ENCODE measurements around the gene ENAH. TPM values are rescaled to one million over a fixed set of nuclear protein-coding genes. Genes with fewer than 3 reads are reported as not detected.

The ENAH gene
- total and polyA plus RNA-seq, 9 of the 15 experiments (the other 6 are each of a cell fraction or from before 2014, with no cell fraction given) = 0.03 to 1.2 (median 0.15) TPM

- no peak for TF ChIP-seq NEUROD1 (IDR thresholded peaks at IDR 0.05; ENCODE audit: borderline replicate concordance, low read depth, low read length, partially characterized antibody)
- no peak for TF ChIP-seq STAT5B (CRISPR knock-in tag; IDR thresholded peaks at IDR 0.05)
- TF ChIP-seq FOS (IDR thresholded peaks at IDR 0.05; ENCODE audit: extremely low read depth, insufficient read length) = no peak
- TF ChIP-seq ZNF699 (CRISPR knock-in tag; IDR thresholded peaks at IDR 0.05; ENCODE audit: insufficient replicate concordance) = no peak
- TF ChIP-seq, protein P1, sequence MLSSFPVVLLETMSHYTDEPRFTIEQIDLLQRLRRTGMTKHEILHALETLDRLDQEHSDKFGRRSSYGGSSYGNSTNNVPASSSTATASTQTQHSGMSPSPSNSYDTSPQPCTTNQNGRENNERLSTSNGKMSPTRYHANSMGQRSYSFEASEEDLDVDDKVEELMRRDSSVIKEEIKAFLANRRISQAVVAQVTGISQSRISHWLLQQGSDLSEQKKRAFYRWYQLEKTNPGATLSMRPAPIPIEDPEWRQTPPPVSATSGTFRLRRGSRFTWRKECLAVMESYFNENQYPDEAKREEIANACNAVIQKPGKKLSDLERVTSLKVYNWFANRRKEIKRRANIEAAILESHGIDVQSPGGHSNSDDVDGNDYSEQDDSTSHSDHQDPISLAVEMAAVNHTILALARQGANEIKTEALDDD (IDR thresholded peaks at IDR 0.05) = no peak
- TF ChIP-seq MIER1 (IDR thresholded peaks at IDR 0.05; ENCODE audit: low read depth) = no peak
- peak; percentile 88 for TF ChIP-seq NFXL1 (CRISPR knock-in tag; IDR thresholded peaks at IDR 0.05)
- peak; percentile 87 for TF ChIP-seq CXXC5 (CRISPR knock-in tag; IDR thresholded peaks at IDR 0.05)
- TF ChIP-seq POLR2G (IDR thresholded peaks at IDR 0.05; ENCODE audit: low read depth, low read length) = no peak
- no peak for TF ChIP-seq CBX2 (IDR thresholded peaks at IDR 0.05; ENCODE audit: insufficient read depth, low read length, poor library complexity, severe bottlenecking)
- TF ChIP-seq TAF1 (IDR thresholded peaks at IDR 0.05; ENCODE audit: control insufficient read depth, extremely low read depth, insufficient read depth, low read length, severe bottlenecking) = no peak
- TF ChIP-seq RFX1 (IDR thresholded peaks at IDR 0.05) = no peak
- no peak for TF ChIP-seq POLR2A (conservative IDR thresholded peaks at IDR 0.05)
- TF ChIP-seq, protein P2, sequence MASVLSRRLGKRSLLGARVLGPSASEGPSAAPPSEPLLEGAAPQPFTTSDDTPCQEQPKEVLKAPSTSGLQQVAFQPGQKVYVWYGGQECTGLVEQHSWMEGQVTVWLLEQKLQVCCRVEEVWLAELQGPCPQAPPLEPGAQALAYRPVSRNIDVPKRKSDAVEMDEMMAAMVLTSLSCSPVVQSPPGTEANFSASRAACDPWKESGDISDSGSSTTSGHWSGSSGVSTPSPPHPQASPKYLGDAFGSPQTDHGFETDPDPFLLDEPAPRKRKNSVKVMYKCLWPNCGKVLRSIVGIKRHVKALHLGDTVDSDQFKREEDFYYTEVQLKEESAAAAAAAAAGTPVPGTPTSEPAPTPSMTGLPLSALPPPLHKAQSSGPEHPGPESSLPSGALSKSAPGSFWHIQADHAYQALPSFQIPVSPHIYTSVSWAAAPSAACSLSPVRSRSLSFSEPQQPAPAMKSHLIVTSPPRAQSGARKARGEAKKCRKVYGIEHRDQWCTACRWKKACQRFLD (CRISPR knock-in tag; IDR thresholded peaks at IDR 0.05) = peak; percentile 97
- TF ChIP-seq TGIF2 (CRISPR knock-in tag; IDR thresholded peaks at IDR 0.05) = no peak
- no peak for TF ChIP-seq CCAR2 (IDR thresholded peaks at IDR 0.05; ENCODE audit: low read depth, low read length)
- peak; percentile 91 for TF ChIP-seq GTF2A2 (tag; IDR thresholded peaks at IDR 0.05)
- peak; percentile 88 for TF ChIP-seq TCFL5 (CRISPR knock-in tag; conservative IDR thresholded peaks at IDR 0.05)
- no peak for TF ChIP-seq CHCHD3 (CRISPR knock-in tag; IDR thresholded peaks at IDR 0.05)
- no peak for TF ChIP-seq ATF7 (IDR thresholded peaks at IDR 0.05)
- no peak for TF ChIP-seq ETV6 (IDR thresholded peaks at IDR 0.05; ENCODE audit: borderline replicate concordance in 1 of 2, low read depth in 2 of 2, low read length in 1 of 2)
- TF ChIP-seq ETV6 (CRISPR knock-in tag; IDR thresholded peaks at IDR 0.05; ENCODE audit: borderline replicate concordance) = no peak
- peak; percentile 90 for TF ChIP-seq ZNF766 (CRISPR knock-in tag; conservative IDR thresholded peaks at IDR 0.05)
- TF ChIP-seq KAT7 (CRISPR knock-in tag; IDR thresholded peaks at IDR 0.05; ENCODE audit: borderline replicate concordance) = no peak
- TF ChIP-seq NCOA1 (IDR thresholded peaks at IDR 0.05; ENCODE audit: low read depth) = no peak
- TF ChIP-seq, protein P3, sequence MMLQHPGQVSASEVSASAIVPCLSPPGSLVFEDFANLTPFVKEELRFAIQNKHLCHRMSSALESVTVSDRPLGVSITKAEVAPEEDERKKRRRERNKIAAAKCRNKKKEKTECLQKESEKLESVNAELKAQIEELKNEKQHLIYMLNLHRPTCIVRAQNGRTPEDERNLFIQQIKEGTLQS (IDR thresholded peaks at IDR 0.05) = no peak
- TF ChIP-seq, protein P3 (CRISPR knock-in tag; conservative IDR thresholded peaks at IDR 0.05) = no peak
- TF ChIP-seq SIN3A (IDR thresholded peaks at IDR 0.05; ENCODE audit: borderline replicate concordance in 2 of 2, control insufficient read depth in 1 of 2, low read depth in 2 of 2, low read length in 2 of 2) = no peak
Observed at GRCh38 chr1:225466848-225467192, 186.1 kb downstream of the ENAH start (continued).
